Fibroblast of mammary gland (primary cell): ENCODE data around the gene WWOX.

Source experiments
- DNase-seq: peaks from one replicate; pipeline ENCODE4 v3.0.0-alpha.2; 2010; ENCODE audit warnings: low read depth
- H3K4me3 ChIP-seq: 2 replicates; pipeline ENCODE4 v1.5.1; 2011; ENCODE audit warnings: low read depth, mild to moderate bottlenecking, low read length, moderate library complexity; ENCODE audit not compliant: control insufficient read depth
- CTCF ChIP-seq: conservative IDR thresholded peaks from 2 replicates; pipeline ENCODE4 v1.5.1; 2011; ENCODE audit warnings: low read depth, low read length, inconsistent platforms; ENCODE audit not compliant: control insufficient read depth, insufficient read depth

WWOX gene

GRCh38 chr16:78543023-78543422, 443.6 kb downstream of the WWOX start:
- peak; percentile 16 for DNase-seq
- TF ChIP-seq CTCF, result no peak
- H3K4me3 ChIP-seq, result no peak overlapping the region

- no peak for TF ChIP-seq CTCF
- H3K4me3 ChIP-seq, result no peak overlapping the region
- DNase-seq, result no peak
Measured at GRCh38 chr16:78549366-78549765, 449.9 kb downstream of the WWOX start.

- no peak for DNase-seq
- TF ChIP-seq CTCF, result no peak
- no peak overlapping the region for H3K4me3 ChIP-seq
Measured at GRCh38 chr16:78551487-78552085, 452.1 kb downstream of the WWOX start.

- no peak overlapping the region for H3K4me3 ChIP-seq
- no peak for TF ChIP-seq CTCF
- DNase-seq, result no peak
Measured at GRCh38 chr16:78552106-78552675, 452.7 kb downstream of the WWOX start.

- no peak overlapping the region for H3K4me3 ChIP-seq
- no peak for TF ChIP-seq CTCF
- no peak for DNase-seq
Measured at GRCh38 chr16:78552716-78553115, 453.3 kb downstream of the WWOX start.

- TF ChIP-seq CTCF, result no peak
- H3K4me3 ChIP-seq, result no peak overlapping the region
- DNase-seq, result no peak
Measured at GRCh38 chr16:78553268-78554039, 454.0 kb downstream of the WWOX start.

- no peak overlapping the region for H3K4me3 ChIP-seq
- DNase-seq, result no peak
- TF ChIP-seq CTCF, result no peak
Measured at GRCh38 chr16:78556421-78556820, 457.0 kb downstream of the WWOX start.
